Erythroblast (primary cell): Measurements from ENCODE around the gene XPOT.
A peak's percentile ranks its signal among the peaks of the same experiment; 100 is the strongest.

ENCODE experiments used
- DNase-seq, 2 experiments: peaks; one replicate each; lab custom pipeline; 2025; lab: John Stamatoyannopoulos, UW
- GATA1 ChIP-seq: IDR thresholded peaks from 2 replicates; pipeline ENCODE4 v1.6.1; 2011; ENCODE audit warnings: low read depth, mild to moderate bottlenecking, control low read depth, low read length, moderate library complexity
- POLR2A ChIP-seq: IDR thresholded peaks from 2 replicates; pipeline ENCODE4 v1.6.1; 2011; ENCODE audit warnings: mild to moderate bottlenecking, low read length

The XPOT gene

GRCh38 chr12:64450057-64450640 is 46.0 kb downstream of the XPOT start:
- no peak for TF ChIP-seq POLR2A
- no peak for DNase-seq

GRCh38 chr12:64450711-64451486 is 46.7 kb downstream of the XPOT start:
- TF ChIP-seq GATA1 (no peak), POLR2A (no peak)
- DNase-seq, result peak; percentile 52 to 54

GRCh38 chr12:64451687-64452558 is 47.7 kb downstream of the XPOT start, which contains the start of gene TBK1:
Gene TBK1, plus strand, starts transcription at chr12:64452120. Its CDS starts 3,751 bp downstream, at chr12:64455871.
- DNase-seq, result peak; percentile 89 to 91
- no peak for TF ChIP-seq GATA1
- peak; percentile 76 for TF ChIP-seq POLR2A

- DNase-seq, result peak; percentile 63 to 80
- TF ChIP-seq GATA1, result no peak
- peak; percentile 40 for TF ChIP-seq POLR2A
These were observed 48.6 kb downstream of the XPOT start for GRCh38 chr12:64452559-64453329.

- peak in 1 of 2 experiments; percentile 25 for DNase-seq
- TF ChIP-seq GATA1, result no peak
- TF ChIP-seq POLR2A, result no peak
These were observed 51.3 kb downstream of the XPOT start for GRCh38 chr12:64455506-64455905.

GRCh38 chr12:64456119-64456518 is 51.9 kb downstream of the XPOT start:
- no peak for DNase-seq

GRCh38 chr12:64457032-64457431 is 52.8 kb downstream of the XPOT start:
- TF ChIP-seq GATA1 (no peak), POLR2A (no peak)
- peak; percentile 71 to 79 for DNase-seq

More at GRCh38 chr12:64456119-64456518, 51.9 kb downstream of the XPOT start:
- TF ChIP-seq POLR2A (no peak), GATA1 (no peak)

GRCh38 chr12:64457466-64457865 is 53.3 kb downstream of the XPOT start:
- TF ChIP-seq GATA1 (no peak), POLR2A (no peak)
- DNase-seq, result peak in 1 of 2 experiments; percentile 47

- peak in 1 of 2 experiments; percentile 21 for DNase-seq
- TF ChIP-seq POLR2A, result no peak
- no peak for TF ChIP-seq GATA1
These were observed 53.7 kb downstream of the XPOT start for GRCh38 chr12:64457923-64458322.

- DNase-seq, result peak; percentile 26 to 52
- TF ChIP-seq GATA1 (no peak), POLR2A (no peak)
These were observed 55.3 kb downstream of the XPOT start for GRCh38 chr12:64459394-64459891.

- no peak for DNase-seq
- TF ChIP-seq POLR2A (no peak), GATA1 (no peak)
These were observed 57.6 kb downstream of the XPOT start for GRCh38 chr12:64461634-64462414.

- peak in 1 of 2 experiments; percentile 18 for DNase-seq
- no peak for TF ChIP-seq GATA1
- no peak for TF ChIP-seq POLR2A
These were observed 62.0 kb downstream of the XPOT start for GRCh38 chr12:64466178-64466577.
